ENCODE results near the gene RAB28. TPM values are rescaled to one million over a fixed set of nuclear protein-coding genes. Genes with fewer than 3 reads are reported as not detected.

Gene RAB28
- total and polyA plus RNA-seq, 12 donors = 9.7 to 23.1 (median 15.3) TPM

- H3K4me1 ChIP-seq (replicated peaks in 1 of 2) = no peaks in the 10 kb centered on the region
- no peak for DNase-seq
- WGBS, 4 donors = 91 to 95% (median 94%) methylated on average over 3 of the region's 3 CpGs
- H3K27ac ChIP-seq = no peak overlapping the region
- no peaks in the 10 kb centered on the region for H3K9me3 ChIP-seq (replicated peaks in 1 of 3)
- H3K27me3 ChIP-seq = no peaks in the 10 kb centered on the region
- intact Hi-C loops (cut with DNase I) = no loop called here
- no peak overlapping the region for H3K4me3 ChIP-seq
- H3K36me3 ChIP-seq (replicated peaks in 1 of 2) = no peaks in the 10 kb centered on the region
- TF ChIP-seq CTCF (IDR thresholded peaks at IDR 0.05) = no peak
- no peak for TF ChIP-seq POLR2A (IDR thresholded peaks at IDR 0.05)
Observed at GRCh38 chr4:13323921-13324320, 160.2 kb downstream of the RAB28 start.

GRCh38 chr4:13322681-13323101, 161.4 kb downstream of the RAB28 start:
- no peaks in the 10 kb centered on the region for H3K9me3 ChIP-seq (replicated peaks in 1 of 3)
- H3K27me3 ChIP-seq = no peaks in the 10 kb centered on the region
- no peak for TF ChIP-seq CTCF (IDR thresholded peaks at IDR 0.05)
- TF ChIP-seq POLR2A (IDR thresholded peaks at IDR 0.05) = no peak
- intact Hi-C loops (cut with DNase I) = no loop called here
- no peaks in the 10 kb centered on the region for H3K4me1 ChIP-seq (replicated peaks in 1 of 2)
- no peak overlapping the region for H3K4me3 ChIP-seq
- no peak overlapping the region for H3K27ac ChIP-seq
- DNase-seq = no peak
- no peaks in the 10 kb centered on the region for H3K36me3 ChIP-seq (replicated peaks in 1 of 2)

Other genes starting within 250 kb of the RAB28 start
- under 1 TPM in 6 of 9 donors, not detected in 3; 0.06 to 0.50 (median 0.28) TPM for gene NKX3-2, start 60.2 kb upstream of the RAB28 start, total RNA-seq
- gene NKX3-2, start 60.2 kb upstream of the RAB28 start, polyA plus RNA-seq = under 1 TPM in 1 of 3 donors, not detected in 2; 0.13 TPM
- gene BOD1L1, start 143.4 kb upstream of the RAB28 start, total RNA-seq = 10 to 100 TPM; 16.4 to 31.0 (median 22.0) TPM
- gene BOD1L1, start 143.4 kb upstream of the RAB28 start, polyA plus RNA-seq = 10 to 100 TPM in 2 of 3 donors, 1 to 10 TPM in 1; 7.4 to 20.0 (median 13.5) TPM

Data from adrenal gland (tissue), 12 donors.